Embryonic facial prominence (tissue), 1 donor: ENCODE data around the gene HNRNPA3.
"Not testable (repeated sequence)": the region's sequence is repeated elsewhere in the genome, so short reads cannot be mapped to it uniquely, and the experiment has no call there.

Experiments used
- DNase-seq: peaks from one replicate; pipeline ENCODE4 v3.0.0-alpha.2; 2016; ENCODE audit errors: extremely low spot score

Gene HNRNPA3

GRCh38 chr2:177212106-177212890 lies at the start of gene HNRNPA3:
Gene HNRNPA3, plus strand, starts transcription at chr2:177212794. Its CDS starts 6 bp downstream, at chr2:177212800.
- peak; percentile 97 for DNase-seq

- no peak for DNase-seq
Observed at GRCh38 chr2:177164131-177164530, 48.5 kb upstream of the HNRNPA3 start.

GRCh38 chr2:177164584-177165052 lies 48.0 kb upstream of the HNRNPA3 start:
- DNase-seq, result peak; percentile 82

GRCh38 chr2:177165061-177165583 lies 47.5 kb upstream of the HNRNPA3 start:
- DNase-seq, result peak; percentile 26

- DNase-seq, result no peak
Observed at GRCh38 chr2:177165721-177166711, 46.6 kb upstream of the HNRNPA3 start.

GRCh38 chr2:177169810-177170514 lies 42.6 kb upstream of the HNRNPA3 start:
- no peak for DNase-seq

- no peak for DNase-seq
Observed at GRCh38 chr2:177171418-177171865, 41.2 kb upstream of the HNRNPA3 start.

GRCh38 chr2:177172034-177172880 lies 40.3 kb upstream of the HNRNPA3 start:
- DNase-seq, result no peak

- DNase-seq, result no peak
Observed at GRCh38 chr2:177174486-177174885, 38.1 kb upstream of the HNRNPA3 start.

- DNase-seq, result no peak
Observed at GRCh38 chr2:177175917-177176668, 36.5 kb upstream of the HNRNPA3 start.

GRCh38 chr2:177178797-177179196 lies 33.8 kb upstream of the HNRNPA3 start:
- no peak for DNase-seq

GRCh38 chr2:177179227-177179626 lies 33.4 kb upstream of the HNRNPA3 start:
- DNase-seq, result no peak

GRCh38 chr2:177179671-177180070 lies 32.9 kb upstream of the HNRNPA3 start:
- not testable (repeated sequence) for DNase-seq

GRCh38 chr2:177180269-177181000 lies 32.2 kb upstream of the HNRNPA3 start:
- no peak for DNase-seq

- no peak for DNase-seq
Observed at GRCh38 chr2:177183860-177184259, 28.7 kb upstream of the HNRNPA3 start.

- DNase-seq, result no peak
Observed at GRCh38 chr2:177184606-177185005, 28.0 kb upstream of the HNRNPA3 start.

- not testable (repeated sequence) for DNase-seq
Observed at GRCh38 chr2:177186038-177186437, 26.6 kb upstream of the HNRNPA3 start.

GRCh38 chr2:177187631-177188312 lies 24.8 kb upstream of the HNRNPA3 start:
- DNase-seq, result no peak
